Suppressor macrophage treated with lipopolysaccharide for 1 hour (primary cell): Measurements from ENCODE around the gene LAPTM5.
A peak's percentile ranks its signal among the peaks of the same experiment; 100 is the strongest.

ENCODE experiments used
- DNase-seq, 3 donors: peaks; one replicate each; pipeline ENCODE4 v3.0.0-alpha.2; 2020 to 2022

LAPTM5 gene

GRCh38 chr1:30741239-30741894 is 16.2 kb downstream of the LAPTM5 start:
- peak; percentile 75 to 88 (median 79) for DNase-seq

- DNase-seq = peak in 1 of 3 donors; percentile 39
Measured at GRCh38 chr1:30740251-30741238, 17.0 kb downstream of the LAPTM5 start.

DNA sequence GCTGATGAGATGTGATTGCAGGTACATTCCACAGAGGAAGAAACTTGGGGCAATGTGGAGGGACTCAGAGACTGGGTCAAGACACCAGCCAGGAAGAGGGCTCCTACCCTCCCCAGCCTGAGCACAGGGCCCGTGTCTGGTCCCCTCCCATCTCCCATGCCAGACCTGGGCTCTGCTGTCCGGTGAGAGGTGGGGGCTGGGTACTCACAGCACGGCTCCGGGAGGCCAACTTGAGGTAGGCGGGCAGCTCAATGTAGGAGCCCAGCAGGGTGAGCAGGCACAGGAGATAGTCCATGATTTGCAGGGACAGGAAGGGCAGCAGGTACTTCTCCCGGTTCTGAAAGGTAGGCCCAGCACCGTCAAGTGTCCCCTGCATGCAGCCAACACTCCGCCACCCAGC is 18.0 kb downstream of the LAPTM5 start:
- no peak for DNase-seq

GRCh38 chr1:30738715-30739559 is 18.6 kb downstream of the LAPTM5 start:
- DNase-seq = no peak

GRCh38 chr1:30738040-30738714 is 19.4 kb downstream of the LAPTM5 start:
- DNase-seq = no peak

GRCh38 chr1:30737357-30738039 is 20.1 kb downstream of the LAPTM5 start:
- DNase-seq = no peak

DNA sequence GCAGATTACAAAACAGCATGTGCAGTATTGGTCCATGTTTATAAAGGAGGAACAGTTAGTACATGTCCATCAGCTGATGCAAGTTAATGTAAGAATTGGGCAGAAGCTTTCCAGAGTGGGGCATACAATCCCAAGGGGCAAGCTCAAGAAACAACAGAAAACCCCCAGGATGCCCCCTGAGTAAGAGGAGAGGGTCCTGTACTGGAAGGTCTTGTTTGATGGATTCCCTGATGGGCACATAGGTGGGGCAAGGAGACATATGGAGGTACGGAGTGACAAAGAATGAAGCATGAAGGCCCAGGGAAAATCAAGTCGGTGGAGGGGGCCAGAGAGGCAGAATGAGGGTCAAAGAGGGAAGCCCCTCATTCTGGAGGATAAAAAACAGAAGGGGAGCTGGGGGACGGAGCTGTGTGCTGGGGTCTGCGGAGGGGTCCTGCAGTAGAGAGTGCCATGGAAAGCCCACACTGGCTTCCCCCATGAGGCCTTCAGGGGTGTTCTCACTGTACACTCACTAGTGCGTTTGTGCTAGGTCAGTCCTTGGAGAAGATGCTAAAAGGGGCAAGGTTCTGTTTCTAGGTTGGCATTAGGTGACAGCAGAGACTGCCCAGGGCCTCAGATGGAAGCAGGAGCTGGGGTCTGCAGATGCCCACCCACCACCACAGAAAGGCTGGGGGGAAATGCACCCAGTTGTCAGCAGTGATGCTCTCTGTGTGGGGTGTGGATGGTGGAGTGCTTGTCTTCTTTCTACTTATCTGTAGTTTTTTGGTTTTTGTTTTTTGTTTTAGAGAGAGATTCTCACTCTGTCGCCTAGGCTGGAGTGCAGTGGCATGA is 21.7 kb downstream of the LAPTM5 start:
- DNase-seq = no peak

- no peak for DNase-seq
Measured at GRCh38 chr1:30735124-30735523, 22.4 kb downstream of the LAPTM5 start.

GRCh38 chr1:30734580-30734979 is 23.0 kb downstream of the LAPTM5 start:
- DNase-seq = no peak

- DNase-seq = no peak
Measured at GRCh38 chr1:30734106-30734505, 23.5 kb downstream of the LAPTM5 start.

DNA sequence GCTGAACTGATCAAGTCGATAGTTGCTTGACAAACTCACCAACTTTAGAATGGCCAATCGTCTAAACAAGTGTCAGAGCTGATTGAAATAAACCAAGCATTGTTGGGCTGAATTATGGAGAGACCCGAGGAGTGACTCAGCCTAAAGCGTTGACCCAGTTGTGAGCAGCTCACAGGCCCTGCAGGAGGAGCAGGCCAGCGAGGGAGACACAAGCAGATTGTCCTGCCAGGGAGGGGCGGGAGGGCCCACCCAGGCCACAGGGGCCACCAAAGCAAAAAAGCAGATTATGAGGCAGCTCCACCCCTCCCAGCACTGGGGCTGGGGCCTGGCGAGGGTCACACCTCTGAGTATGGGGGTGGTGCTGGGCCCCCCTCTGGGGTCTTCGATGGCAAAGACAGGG is 24.1 kb downstream of the LAPTM5 start:
- no peak for DNase-seq

DNA sequence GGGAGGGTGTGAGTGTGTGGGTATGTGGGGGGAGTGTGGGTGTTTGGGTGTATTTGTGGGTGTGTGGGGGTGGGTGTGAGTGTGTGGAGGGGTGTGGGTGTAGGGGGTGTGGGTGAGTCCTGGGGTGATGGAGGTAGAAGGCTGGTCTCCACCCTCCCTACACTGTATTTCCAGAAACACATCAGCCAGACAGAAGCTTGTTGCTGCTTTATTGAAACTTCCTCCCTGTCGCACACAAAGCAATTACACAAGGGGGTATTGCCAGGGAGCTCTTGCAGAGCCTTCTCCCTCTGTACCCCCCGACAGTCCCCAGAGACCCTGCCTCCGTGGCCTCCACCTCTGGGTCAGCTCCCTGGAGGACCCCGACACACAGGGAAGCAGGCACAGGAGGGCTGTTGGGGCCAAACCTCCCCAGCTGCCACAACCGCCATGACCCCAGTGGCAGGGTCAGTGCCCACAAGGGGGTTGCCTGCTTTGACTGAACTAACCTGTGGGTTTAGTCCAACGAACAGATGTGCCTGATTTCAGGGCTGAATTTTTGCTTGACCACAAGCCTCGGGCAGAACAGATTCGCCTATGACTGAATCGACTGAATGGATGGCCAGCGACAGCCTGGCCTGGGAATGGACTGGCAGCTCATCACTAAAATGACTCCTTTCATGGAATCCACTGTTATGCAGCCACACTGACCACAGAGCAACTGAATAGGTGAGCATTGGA is 25.1 kb downstream of the LAPTM5 start:
- no peak for DNase-seq

- no peak for DNase-seq
Measured at GRCh38 chr1:30731806-30732276, 25.7 kb downstream of the LAPTM5 start.

- DNase-seq = no peak
Measured at GRCh38 chr1:30731109-30731805, 26.3 kb downstream of the LAPTM5 start.

DNA sequence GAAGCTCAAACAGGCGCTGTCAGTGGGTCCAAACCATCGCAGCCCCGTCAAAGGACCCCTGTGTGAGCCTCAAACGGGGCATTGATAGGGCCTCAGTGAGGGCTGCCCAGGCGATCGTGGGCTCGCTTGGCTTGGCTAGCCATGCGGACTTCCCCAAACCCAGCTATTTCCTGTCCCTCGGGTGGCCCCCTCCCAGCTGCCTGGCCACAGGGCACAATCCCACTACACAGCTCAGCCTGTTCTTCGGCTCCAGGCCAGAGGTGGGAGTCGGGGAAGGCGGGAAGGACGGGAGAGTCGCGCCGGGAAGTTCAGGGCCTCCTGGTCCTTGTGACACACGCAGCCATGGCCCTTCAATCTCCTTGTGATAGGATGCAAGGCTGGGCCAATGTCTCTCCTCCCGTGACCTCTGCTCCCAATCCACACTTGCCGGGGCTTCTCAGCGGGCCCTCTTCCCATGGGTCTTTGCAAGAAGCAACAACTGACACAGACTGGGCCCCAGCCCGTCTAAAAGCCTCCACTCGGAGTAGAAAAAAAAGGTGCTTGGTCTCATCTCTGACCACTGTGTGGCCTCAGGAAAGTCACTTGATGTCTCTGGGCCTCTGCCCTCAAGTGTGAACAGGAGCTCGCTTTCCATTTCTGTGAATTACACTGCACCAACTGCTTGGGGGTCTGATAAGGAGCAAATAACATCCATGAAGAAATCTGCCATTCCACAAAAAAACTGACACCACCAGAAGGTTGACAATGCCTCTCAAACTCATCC is 27.0 kb downstream of the LAPTM5 start:
- no peak for DNase-seq

DNA sequence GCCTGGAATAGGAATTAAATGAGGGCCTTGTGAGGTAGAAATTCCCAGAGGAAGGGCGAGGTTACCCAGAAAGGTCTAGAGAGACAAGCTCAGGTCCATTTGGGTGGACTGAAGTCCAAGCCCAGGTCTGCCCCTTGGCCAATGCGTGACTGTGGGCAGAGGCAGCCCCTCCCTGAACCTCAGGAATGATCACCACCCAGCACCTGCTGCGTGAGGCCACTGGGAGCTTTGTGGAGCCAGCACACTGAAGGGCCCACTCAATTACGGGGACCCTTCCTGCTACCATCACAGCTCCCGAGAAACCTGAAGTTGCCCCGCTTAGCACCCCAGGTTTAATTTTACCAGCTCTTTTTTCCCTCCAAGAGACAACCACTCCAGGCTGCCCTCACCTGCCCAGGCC is 27.7 kb downstream of the LAPTM5 start:
- DNase-seq = no peak

DNA sequence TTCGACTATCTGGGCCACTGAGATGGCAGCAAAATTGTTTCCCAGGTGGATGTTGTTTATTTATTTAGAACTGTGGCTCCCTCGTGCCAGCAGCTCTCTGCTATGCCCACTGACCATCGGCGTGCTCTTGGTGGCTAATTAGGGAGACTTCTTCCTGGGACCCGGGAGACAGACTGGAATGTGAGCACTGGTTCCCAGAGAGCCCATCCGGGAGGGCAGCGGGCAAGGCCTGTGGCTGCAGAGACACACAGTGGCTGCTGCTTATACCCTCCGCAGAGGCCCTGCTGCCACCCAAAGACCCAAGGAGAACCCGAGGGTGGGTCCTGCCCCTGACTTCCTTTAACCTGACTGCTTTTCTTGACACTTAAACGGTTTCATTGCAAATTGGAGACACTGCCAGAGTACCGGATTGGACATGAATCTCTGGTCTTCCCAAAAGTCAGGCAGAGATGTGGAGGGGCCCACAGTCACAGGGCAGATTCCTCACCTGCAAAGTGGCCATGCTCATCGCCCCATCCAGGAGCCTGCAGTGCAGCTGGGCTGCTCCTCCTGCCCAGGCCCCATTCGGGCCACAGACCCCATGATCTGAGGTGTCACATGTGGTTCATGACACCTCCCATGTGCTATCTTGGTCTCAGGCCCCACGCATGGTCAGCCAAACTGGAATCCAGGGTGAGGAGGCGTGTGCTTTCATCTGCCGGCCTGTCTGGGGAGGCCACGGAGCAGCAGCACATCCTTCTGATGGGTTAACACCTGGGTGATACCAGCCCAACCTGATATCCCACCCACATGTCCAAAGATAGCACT is 28.5 kb downstream of the LAPTM5 start:
- no peak for DNase-seq

- DNase-seq = no peak
Measured at GRCh38 chr1:30728340-30728739, 29.2 kb downstream of the LAPTM5 start.
